Measurements from ENCODE around the gene BBOX1.

Gene BBOX1

GRCh38 chr11:27025957-27026733, 14.5 kb upstream of the BBOX1 start:
- DNase-seq, result no peak

- no peak for DNase-seq
These were observed 12.1 kb upstream of the BBOX1 start for GRCh38 chr11:27028561-27028965.

- DNase-seq, result no peak
These were observed 10.6 kb upstream of the BBOX1 start for GRCh38 chr11:27029966-27030365.

GRCh38 chr11:27031754-27032153, 8.9 kb upstream of the BBOX1 start:
- no peak for DNase-seq

GRCh38 chr11:27039873-27040272, 742 bp upstream of the BBOX1 start:
- DNase-seq, result no peak

- DNase-seq, result no peak
These were observed 705 bp downstream of the BBOX1 start for GRCh38 chr11:27041141-27041899.

GRCh38 chr11:27046956-27047355, 6.3 kb downstream of the BBOX1 start:
- no peak for DNase-seq

- no peak for DNase-seq
These were observed 12.1 kb downstream of the BBOX1 start for GRCh38 chr11:27052668-27053067.

- no peak for DNase-seq
These were observed 14.6 kb downstream of the BBOX1 start for GRCh38 chr11:27055065-27055682.

- DNase-seq, result no peak
These were observed 16.6 kb downstream of the BBOX1 start for GRCh38 chr11:27057091-27057780.

- DNase-seq, result no peak
These were observed 17.8 kb downstream of the BBOX1 start for GRCh38 chr11:27058456-27058855.

GRCh38 chr11:27059431-27059830, 18.8 kb downstream of the BBOX1 start:
- no peak for DNase-seq

- no peak for DNase-seq
These were observed 20.3 kb downstream of the BBOX1 start for GRCh38 chr11:27060816-27061460.

GRCh38 chr11:27061461-27061821, 20.8 kb downstream of the BBOX1 start:
- DNase-seq, result no peak

GRCh38 chr11:27064086-27064485, 23.5 kb downstream of the BBOX1 start:
- no peak for DNase-seq

- DNase-seq, result no peak
These were observed 34.6 kb downstream of the BBOX1 start for GRCh38 chr11:27075192-27075591.

- no peak for DNase-seq
These were observed 35.0 kb downstream of the BBOX1 start for GRCh38 chr11:27075655-27076054.

- DNase-seq, result no peak
These were observed 35.5 kb downstream of the BBOX1 start for GRCh38 chr11:27076121-27076589.

GRCh38 chr11:27081056-27081455, 40.4 kb downstream of the BBOX1 start:
- DNase-seq, result no peak

- no peak for DNase-seq
These were observed 42.6 kb downstream of the BBOX1 start for GRCh38 chr11:27083241-27083640.

GRCh38 chr11:27083782-27084181, 43.2 kb downstream of the BBOX1 start:
- DNase-seq, result no peak

GRCh38 chr11:27084518-27084917, 43.9 kb downstream of the BBOX1 start:
- DNase-seq, result no peak

- no peak for DNase-seq
These were observed 44.5 kb downstream of the BBOX1 start for GRCh38 chr11:27085111-27085510.

Measured in CD4-positive, alpha-beta T cell treated with Interleukin-17A for 4 hours (primary cell).